ENCODE results near the gene BPIFB6.

BPIFB6 gene

GRCh38 chr20:32991792-32992641 is 39.4 kb upstream of the BPIFB6 start:
- H3K4me3 ChIP-seq (ENCODE audit: low read length) = no peak overlapping the region
- TF ChIP-seq, protein P1, sequence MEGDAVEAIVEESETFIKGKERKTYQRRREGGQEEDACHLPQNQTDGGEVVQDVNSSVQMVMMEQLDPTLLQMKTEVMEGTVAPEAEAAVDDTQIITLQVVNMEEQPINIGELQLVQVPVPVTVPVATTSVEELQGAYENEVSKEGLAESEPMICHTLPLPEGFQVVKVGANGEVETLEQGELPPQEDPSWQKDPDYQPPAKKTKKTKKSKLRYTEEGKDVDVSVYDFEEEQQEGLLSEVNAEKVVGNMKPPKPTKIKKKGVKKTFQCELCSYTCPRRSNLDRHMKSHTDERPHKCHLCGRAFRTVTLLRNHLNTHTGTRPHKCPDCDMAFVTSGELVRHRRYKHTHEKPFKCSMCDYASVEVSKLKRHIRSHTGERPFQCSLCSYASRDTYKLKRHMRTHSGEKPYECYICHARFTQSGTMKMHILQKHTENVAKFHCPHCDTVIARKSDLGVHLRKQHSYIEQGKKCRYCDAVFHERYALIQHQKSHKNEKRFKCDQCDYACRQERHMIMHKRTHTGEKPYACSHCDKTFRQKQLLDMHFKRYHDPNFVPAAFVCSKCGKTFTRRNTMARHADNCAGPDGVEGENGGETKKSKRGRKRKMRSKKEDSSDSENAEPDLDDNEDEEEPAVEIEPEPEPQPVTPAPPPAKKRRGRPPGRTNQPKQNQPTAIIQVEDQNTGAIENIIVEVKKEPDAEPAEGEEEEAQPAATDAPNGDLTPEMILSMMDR (conservative IDR thresholded peaks at IDR 0.05; ENCODE audit: low read length) = no peak
- no peak for DNase-seq (ENCODE audit: low read depth)

DNA sequence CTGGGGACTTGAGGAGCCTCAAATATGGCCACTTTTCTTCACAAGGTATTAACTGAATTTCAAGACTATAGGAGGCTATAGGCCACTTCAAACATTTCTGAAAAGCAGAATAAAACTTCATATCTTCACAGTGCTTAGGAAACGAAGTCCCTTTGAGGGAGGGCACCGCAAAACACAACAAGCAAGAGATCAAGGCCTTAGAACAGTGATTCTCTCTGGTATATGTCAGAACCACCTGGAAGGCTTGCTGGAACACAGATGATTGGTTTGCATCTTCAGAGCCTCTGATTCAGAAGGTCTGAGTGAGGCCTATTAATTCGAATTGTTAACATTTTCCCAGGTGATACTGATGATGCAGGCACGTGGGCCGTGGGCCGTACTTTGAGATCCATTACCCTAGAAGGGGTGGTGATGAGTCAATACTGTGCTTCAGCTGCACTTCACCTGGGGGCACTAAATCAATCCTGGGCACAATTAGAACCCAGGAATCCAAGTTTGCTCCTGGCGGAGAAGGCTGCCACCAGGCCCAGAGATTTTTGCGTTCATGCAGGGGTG is 37.9 kb upstream of the BPIFB6 start:
- TF ChIP-seq, protein P1 (conservative IDR thresholded peaks at IDR 0.05; ENCODE audit: low read length) = no peak

DNA sequence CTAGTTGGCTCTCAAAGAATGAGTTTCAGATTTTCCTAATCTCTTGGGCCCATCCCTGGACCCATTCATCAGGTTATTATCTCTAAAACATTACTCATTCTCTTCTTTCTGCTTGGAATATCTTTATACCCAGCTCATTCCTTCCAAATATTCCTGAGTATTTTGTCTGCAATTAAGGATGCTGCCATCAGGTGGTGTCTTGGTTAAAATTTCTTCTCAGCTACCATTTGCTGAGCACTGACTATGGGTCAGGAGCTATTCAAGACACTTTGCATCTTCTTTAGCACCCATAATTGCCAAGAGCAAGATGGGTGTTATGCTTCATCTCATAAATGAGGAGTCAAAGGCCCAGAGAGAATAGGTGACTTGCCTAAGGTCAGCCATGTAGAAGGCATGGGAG is 35.6 kb upstream of the BPIFB6 start:
- TF ChIP-seq, protein P1 (conservative IDR thresholded peaks at IDR 0.05; ENCODE audit: low read length) = 0 out of 2 replicates have a peak, but pooled peaks have one; percentile 11
- no peak for DNase-seq (ENCODE audit: low read depth)
- no peak overlapping the region for H3K4me3 ChIP-seq (ENCODE audit: low read length)

More for the DNA sequence above, 37.9 kb upstream of the BPIFB6 start:
- DNase-seq (ENCODE audit: low read depth) = no peak
- H3K4me3 ChIP-seq (ENCODE audit: low read length) = no peak overlapping the region

DNA sequence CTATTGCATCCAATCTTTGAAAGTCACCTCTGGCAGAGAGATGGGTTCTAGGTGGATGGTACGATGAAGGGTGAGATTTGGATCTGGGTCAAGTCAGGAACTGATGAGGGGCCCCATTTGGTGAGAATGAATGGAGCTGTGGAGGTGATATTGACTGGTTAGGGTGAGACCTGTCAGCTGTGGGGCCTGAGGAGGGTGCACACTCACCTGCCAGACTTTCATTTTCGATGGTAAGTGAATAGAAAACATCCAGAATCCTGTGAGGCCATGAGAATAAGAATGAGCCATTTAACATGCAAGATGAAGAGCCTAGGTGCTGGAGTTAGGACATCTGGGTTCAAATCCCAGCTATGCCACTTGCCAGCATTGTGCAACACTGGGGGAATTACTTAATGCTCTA is 34.0 kb upstream of the BPIFB6 start:
- H3K4me3 ChIP-seq (ENCODE audit: low read length) = no peak overlapping the region
- TF ChIP-seq, protein P1 (conservative IDR thresholded peaks at IDR 0.05; ENCODE audit: low read length) = no peak
- DNase-seq (ENCODE audit: low read depth) = no peak

- H3K4me3 ChIP-seq (ENCODE audit: low read length) = no peak overlapping the region
- TF ChIP-seq, protein P1 (conservative IDR thresholded peaks at IDR 0.05; ENCODE audit: low read length) = no peak
- DNase-seq (ENCODE audit: low read depth) = no peak
Observed at GRCh38 chr20:32999603-33000250, 31.7 kb upstream of the BPIFB6 start.

DNA sequence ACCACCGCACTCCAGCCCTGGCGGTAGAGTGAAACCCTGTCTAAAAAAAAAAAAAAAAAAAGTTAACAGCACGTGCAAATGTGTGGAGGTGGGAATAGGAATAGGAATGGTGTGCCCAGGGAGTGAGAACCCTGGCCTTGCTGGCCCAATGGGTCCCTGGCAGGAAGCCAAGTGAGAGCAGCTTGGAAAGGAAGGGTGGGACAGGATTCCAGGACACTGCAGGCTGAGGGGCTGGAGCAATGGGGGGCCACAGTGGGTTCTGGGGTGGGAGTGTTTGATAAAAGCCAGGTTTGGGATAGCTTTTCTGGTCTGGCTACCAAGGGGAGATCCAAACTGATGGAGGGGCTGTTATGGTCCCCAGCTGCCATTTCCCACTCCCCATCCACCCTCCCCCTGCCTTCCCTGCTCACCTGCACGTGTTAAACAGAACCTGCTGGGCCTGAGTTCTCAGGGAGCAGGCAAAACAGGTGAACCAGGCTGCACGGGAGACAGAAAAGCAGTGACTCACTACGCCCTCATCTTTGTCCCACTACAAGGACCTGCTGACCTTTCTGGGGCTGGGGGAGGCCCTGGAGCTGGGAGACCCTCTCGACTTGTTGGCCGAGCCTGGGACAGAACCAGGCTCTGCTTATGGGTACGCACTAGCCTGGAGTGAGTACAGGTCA is 30.5 kb upstream of the BPIFB6 start:
- DNase-seq (ENCODE audit: low read depth) = no peak
- no peak overlapping the region for H3K4me3 ChIP-seq (ENCODE audit: low read length)
- TF ChIP-seq, protein P1 (conservative IDR thresholded peaks at IDR 0.05; ENCODE audit: low read length) = no peak
